ENCODE data around the gene KRTAP10-10.
"Not testable (repeated sequence)": the region's sequence is repeated elsewhere in the genome, so short reads cannot be mapped to it uniquely, and the experiment has no call there.

Gene KRTAP10-10

GRCh38 chr21:44627181-44627822 lies 9.9 kb upstream of the KRTAP10-10 start:
- not testable (repeated sequence) for DNase-seq

DNA sequence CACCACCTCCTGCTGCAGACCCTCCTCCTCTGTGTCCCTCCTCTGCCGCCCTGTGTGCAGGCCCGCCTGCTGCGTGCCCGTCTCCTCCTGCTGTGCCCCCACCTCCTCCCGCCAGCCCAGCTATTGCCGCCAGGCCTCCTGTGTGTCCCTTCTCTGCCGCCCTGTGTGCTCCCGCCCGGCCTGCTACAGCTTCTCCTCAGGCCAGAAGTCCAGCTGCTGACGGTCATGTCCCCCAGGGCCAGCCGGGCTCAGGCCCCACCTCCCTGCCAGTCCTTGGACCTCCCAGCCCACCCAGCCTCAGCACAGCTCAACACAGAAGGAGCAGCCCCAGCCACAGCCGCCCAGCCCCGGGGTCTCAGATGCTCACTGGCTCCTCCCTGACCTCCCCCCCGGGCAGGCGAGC lies 9.3 kb upstream of the KRTAP10-10 start:
- DNase-seq, result not testable (repeated sequence)

DNA sequence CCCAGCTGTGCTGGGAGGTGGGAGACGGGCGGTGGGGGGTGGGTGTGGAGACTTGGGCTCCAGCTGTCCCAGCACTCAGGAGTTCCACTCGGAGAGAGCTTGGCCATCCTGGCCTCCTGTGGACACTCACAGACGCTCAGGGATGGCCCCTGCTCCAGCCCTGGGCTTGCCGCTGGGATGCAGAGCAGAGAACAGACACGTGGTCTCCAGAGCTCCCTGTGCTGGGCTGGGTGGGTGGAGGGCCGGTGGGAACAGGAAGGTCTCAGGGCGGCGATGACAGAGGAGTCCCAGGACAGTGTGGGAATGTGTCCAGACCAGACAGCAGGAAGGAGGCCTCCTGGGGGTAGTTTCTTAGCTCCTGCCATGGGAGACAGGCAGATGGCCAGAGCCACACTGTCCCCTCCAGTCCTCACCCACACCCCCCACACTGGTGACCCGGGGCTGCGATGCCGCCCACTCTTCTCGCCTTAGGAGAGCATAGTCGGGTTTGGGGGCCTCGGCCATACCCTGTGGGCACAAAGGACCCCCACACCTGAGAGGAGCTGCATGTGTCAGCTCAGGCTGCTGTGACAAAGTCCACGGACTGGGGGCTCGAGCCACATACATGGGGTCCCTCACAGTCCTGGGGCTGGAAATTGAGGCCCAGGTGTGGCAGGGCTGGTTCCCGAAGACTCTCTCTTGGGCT lies 8.3 kb upstream of the KRTAP10-10 start:
- no peak for DNase-seq

DNA sequence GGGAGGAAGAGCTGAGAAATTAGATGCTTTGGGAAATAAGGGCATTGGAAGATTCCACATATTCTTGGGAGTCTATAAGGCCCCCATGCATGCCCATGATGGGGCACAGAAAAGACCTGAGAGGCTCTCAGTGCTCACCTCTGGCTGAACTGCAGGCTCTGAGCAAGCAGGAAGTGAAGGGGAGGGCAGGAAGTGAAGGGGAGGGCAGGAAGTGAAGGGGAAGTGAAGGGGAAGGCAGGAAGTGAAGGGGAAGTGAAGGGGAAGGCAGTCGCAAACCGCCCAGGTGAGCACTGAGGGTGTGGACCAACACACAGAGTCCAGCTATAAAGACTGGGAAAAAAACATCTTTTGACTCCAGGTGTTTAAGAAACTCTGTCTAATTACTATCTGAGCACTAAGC lies 6.7 kb upstream of the KRTAP10-10 start:
- DNase-seq, result no peak

DNA sequence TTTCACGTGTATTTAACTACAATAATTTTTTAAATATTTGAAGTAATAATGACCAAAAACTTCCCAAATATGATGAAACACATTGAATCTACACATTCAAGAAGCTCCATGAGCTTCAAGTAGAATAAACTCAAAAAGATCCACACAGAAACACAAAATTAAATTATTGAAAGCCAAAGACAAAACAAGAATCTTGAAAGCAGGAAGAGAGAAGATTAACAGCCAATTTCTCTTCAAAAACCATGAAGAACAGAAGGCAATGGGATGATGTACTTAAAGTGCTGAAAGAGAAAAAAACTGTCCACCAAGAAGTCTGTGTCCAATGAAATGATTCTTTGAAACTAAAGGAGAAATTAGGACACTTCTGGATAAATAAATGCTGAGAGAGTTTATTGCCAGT lies 5.1 kb upstream of the KRTAP10-10 start:
- no peak for DNase-seq

DNA sequence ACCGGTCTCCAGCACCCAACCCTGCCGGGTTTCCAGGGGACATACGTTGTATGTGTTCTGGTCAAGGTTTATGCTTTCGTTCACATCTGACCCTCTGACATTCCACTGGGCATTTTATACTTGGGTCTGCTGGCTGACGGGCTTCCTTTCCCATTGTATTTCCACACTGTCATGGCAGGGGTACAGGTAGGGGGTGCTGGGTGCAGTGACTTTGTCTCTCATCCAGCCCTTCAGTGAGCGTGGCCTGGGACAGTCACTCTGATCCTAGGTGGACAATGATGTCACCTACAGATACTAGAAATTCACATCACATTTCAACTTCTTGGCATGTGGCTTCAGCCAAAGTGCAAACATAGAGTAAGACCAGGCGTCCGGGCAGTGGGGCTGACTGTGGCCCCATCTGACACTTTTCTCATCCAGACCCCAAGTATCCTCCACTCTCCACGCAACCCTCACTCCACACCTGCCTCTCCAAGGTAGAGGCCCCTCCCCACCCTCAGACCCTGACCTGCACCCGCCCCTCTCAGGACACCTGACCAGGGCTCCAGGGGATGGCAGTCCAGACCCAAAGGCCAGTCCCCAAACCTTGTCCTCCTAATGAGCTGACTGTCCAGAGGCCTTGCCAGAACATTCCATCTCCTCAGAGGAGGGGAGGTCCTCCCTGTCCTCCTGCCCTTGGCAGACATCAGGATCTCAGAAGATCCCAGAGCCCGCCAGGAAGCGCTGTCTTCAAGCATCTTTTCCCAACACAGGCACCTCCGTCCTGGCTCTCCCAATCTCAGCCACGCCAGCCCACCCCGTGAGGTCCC lies 743 bp upstream of the KRTAP10-10 start:
- no peak for DNase-seq

DNA sequence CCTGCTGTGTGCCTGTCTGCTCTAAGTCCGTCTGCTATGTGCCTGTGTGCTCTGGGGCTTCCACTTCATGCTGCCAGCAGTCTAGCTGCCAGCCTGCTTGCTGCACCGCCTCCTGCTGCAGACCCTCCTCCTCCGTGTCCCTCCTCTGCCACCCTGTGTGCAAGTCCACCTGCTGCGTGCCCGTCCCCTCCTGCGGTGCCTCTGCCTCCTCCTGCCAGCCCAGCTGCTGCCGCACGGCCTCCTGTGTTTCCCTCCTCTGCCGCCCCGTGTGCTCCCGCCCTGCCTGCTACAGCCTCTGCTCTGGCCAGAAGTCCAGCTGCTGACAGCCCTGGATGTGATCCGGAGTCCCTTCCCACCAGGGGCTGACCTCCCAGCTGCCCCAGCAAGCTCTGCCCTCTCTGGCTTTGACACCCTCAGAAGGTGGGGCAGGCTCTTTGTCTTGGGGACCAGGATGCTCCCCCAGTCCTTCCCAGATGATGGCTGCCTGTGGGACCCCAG lies 744 bp downstream of the KRTAP10-10 start:
- DNase-seq, result not testable (repeated sequence)

DNA sequence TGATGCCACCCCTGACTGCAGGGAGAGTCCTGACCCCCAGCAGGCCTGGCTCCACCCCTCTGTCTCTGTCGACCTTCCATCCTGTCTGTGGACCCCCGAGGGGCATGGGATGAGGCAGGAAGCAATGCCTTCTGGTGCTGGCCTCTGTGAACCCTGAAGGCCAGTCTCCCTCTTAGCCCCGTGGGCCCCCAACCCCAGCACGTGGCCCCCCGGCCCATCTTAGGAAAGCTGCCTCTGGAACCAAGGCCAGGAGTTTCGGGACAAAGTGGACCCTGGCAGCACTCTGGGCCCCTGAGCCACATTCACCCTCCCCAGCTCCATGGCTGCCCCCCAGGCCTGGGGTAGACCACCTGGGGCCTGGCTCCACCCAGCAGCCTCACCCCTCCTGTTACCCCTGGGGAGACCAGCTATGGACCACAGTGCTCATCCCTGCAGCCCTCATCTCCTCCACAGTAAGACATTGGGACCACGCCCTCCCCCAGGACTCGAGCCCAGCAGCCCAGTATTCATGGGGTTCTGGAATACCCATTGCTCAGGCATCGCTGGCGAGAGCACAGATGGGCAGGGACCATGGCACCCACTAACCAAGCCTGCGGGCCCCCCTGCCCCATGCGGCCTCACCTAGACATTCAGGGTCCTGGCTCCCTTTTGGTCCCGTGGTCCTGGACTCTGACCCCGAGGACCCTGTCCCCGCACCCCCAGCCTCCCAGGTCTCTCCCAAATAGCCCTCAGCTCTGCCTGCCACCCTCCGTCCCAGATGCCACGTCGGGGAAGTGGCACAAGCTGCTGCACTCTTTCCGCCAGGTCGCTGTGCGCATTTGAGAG lies 1.6 kb downstream of the KRTAP10-10 start:
- not testable (repeated sequence) for DNase-seq

DNA sequence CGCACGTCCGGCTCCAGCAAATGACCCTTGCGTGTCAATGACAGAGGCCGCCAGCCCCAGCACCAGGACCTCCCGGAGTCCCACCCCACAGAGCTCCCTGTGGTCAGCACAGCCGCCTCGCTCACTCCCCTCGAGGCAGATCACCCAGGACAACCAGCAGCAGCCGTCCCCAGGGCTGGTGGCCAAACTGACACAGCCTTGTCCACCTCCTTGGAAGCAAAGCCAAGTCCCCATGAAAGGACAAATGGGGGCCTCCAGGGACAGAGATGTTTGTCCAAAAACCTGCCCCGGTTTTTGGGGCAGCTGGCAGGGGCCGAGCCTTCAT lies 2.1 kb downstream of the KRTAP10-10 start:
- DNase-seq, result no peak

- no peak for DNase-seq
These were observed 3.6 kb downstream of the KRTAP10-10 start for GRCh38 chr21:44640761-44641160.

- no peak for DNase-seq
These were observed 6.7 kb downstream of the KRTAP10-10 start for GRCh38 chr21:44643741-44644310.

- no peak for DNase-seq
These were observed 7.7 kb downstream of the KRTAP10-10 start for GRCh38 chr21:44644878-44645277.

GRCh38 chr21:44646366-44647221 lies 9.4 kb downstream of the KRTAP10-10 start, which contains the start of gene KRTAP10-11:
Gene KRTAP10-11, plus strand, starts transcription at chr21:44646414. Its CDS starts 45 bp downstream, at chr21:44646459.
- DNase-seq, result not testable (repeated sequence)

- DNase-seq, result no peak
These were observed 10.0 kb downstream of the KRTAP10-10 start for GRCh38 chr21:44647222-44647552.

GRCh38 chr21:44648557-44649311 lies 11.6 kb downstream of the KRTAP10-10 start:
- DNase-seq, result no peak

GRCh38 chr21:44649521-44650100 lies 12.5 kb downstream of the KRTAP10-10 start:
- no peak for DNase-seq

DNA sequence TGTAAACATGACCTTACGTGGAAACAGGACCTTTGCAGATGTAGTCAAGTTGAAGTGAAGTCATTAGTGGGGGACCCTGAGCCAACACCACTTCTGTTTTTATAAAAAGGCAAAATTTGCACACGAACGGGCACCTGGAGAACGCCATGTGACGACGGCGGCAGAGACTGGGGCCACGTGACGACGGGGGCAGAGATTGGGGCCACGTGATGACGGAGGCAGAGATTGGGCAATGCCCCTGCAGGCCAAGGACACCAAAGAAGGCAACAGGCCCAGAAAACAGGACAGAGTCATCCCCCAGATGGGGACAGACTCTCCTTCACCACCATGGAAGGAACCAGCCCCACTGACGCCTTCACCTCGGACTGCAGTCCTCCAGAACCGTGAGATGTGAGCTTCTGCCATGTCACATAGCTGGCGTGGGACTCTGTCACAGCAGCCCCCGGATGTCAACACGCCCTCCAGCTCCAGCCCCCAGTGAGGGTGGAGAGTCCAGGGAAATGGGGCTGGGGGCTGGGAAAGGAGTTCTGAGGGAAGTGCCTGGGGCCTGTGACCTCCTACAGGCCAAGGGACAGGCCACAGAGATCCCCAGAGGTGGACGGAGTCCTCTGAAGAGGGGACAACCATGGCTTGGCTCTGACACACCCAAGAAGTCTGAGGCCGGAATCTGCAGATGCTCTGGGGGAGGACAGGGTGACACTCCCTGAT lies 13.3 kb downstream of the KRTAP10-10 start:
- no peak for DNase-seq

GRCh38 chr21:44650973-44651675 lies 14.0 kb downstream of the KRTAP10-10 start:
- DNase-seq, result no peak

GRCh38 chr21:44653123-44653522 lies 16.0 kb downstream of the KRTAP10-10 start:
- no peak for DNase-seq
